ENCODE results near the gene PRSS2.

Gene PRSS2

DNA sequence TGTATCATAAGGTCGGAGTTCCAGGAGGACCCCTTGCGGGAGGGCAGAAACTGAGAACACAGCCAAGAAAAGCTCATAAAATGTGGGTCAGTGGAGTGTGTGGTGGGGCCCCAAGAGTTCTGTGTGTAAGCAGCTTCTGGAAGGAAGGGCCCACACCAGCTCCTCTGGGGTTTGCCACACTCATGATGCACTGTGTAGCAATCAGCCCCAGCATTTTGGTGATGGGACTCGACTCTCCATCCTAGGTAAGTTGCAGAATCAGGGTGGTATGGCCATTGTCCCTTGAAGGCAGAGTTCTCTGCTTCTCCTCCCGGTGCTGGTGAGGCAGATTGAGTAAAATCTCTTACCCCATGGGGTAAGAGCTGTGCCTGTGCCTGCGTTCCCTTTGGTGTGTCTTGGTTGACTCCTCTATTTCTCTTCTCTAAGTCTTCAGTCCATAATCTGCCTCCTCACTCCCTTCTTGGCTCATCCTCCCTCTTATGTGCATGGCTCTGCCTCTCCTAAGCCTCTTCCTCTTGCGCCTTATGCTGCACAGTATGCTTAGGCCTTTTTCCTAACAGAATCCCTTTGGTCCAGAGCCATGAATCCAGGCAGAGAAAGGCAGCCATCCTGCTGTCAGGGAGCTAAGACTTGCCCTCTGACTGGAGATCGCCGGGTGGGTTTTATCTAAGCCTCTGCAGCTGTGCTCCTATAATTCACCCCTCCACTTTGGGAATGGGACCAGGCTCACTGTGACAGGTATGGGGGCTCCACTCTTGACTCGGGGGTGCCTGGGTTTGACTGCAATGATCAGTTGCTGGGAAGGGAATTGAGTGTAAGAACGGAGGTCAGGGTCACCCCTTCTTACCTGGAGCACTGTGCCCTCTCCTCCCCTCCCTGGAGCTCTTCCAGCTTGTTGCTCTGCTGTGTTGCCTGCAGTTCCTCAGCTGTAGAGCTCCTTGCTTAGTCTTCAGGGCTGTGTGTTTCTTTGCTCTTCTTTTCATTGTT lies 17.8 kb downstream of the PRSS2 start:
- no peak for FAIRE-seq

DNA sequence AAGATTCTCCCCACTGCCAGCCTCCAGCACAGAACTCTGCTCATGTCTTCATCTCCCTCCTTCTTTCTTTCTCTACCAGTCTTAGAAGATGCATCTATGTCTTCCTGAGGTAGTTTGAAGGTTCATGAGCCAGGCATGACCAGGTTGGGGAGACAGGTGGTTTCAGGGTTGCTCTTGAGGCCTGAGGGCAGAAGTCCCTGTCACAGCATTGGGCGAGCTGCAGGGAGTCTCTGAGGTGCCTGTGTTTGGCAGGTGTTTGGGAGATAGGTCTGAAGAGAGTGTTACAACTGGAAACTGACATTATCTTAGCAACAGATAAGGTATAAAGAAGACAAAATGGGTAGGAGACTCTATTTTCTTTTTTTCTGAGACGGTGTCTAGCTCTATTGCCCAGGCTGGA lies 18.7 kb downstream of the PRSS2 start:
- FAIRE-seq = no peak

DNA sequence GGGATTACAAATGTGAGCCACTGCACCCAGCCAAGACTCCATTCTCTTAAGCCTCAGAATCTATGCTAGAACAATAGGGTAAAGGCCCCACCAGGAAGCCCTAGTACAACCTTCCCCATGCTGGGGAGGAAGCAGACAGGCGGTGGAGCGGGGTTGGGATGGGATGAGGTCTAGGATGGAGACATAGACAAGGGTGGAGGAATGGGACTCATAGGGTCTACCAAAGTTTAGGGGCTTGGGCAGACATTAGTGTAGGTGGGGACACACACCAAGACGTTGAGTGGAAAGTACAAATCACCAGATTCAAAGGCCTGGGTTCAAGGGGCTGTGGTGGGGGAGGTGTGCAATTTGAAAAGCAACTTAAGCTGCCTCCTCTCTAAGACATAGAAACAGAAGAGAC lies 19.3 kb downstream of the PRSS2 start:
- FAIRE-seq = no peak

DNA sequence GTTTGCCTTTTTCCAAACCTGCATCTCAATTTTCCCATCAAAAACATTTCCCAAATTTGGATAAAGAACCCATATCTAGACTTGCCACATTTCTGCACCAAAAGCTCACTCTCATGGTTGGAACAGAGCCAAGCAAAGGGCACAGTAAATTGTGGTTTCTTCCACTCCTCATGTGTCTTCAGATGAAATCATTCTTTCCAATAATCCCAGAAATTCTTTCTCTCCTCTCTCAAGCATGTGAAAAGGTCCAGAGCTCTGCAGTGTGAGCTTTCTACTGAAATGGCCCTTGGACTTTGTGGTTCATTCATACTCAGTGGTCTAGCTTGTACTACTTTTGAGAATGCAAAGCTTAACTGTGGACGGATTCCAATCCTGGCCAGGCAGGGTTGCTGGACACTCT lies 19.8 kb downstream of the PRSS2 start:
- no peak for FAIRE-seq

DNA sequence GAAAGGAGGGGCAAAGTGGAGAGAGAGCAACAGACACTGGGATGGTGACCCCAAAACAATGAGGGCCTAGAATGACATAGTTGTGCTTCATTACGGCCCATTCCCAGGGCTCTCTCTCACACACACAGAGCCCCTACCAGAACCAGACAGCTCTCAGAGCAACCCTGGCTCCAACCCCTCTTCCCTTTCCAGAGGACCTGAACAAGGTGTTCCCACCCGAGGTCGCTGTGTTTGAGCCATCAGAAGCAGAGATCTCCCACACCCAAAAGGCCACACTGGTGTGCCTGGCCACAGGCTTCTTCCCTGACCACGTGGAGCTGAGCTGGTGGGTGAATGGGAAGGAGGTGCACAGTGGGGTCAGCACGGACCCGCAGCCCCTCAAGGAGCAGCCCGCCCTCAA lies 20.7 kb downstream of the PRSS2 start:
- FAIRE-seq = no peak

DNA sequence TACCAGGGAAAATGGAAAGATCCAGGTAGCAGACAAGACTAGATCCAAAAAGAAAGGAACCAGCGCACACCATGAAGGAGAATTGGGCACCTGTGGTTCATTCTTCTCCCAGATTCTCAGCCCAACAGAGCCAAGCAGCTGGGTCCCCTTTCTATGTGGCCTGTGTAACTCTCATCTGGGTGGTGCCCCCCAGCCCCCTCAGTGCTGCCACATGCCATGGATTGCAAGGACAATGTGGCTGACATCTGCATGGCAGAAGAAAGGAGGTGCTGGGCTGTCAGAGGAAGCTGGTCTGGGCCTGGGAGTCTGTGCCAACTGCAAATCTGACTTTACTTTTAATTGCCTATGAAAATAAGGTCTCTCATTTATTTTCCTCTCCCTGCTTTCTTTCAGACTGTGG lies 21.4 kb downstream of the PRSS2 start:
- FAIRE-seq = no peak

DNA sequence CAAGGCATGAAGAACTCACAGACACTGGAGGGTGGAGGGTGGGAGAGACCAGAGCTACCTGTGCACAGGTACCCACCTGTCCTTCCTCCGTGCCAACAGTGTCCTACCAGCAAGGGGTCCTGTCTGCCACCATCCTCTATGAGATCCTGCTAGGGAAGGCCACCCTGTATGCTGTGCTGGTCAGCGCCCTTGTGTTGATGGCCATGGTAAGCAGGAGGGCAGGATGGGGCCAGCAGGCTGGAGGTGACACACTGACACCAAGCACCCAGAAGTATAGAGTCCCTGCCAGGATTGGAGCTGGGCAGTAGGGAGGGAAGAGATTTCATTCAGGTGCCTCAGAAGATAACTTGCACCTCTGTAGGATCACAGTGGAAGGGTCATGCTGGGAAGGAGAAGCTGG lies 21.8 kb downstream of the PRSS2 start:
- no peak for FAIRE-seq

DNA sequence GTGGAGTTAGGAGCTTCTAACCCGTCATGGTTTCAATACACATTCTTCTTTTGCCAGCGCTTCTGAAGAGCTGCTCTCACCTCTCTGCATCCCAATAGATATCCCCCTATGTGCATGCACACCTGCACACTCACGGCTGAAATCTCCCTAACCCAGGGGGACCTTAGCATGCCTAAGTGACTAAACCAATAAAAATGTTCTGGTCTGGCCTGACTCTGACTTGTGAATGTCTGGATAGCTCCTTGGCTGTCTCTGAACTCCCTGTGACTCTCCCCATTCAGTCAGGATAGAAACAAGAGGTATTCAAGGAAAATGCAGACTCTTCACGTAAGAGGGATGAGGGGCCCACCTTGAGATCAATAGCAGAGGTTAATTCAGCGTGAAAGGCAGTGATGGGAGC lies 22.4 kb downstream of the PRSS2 start:
- no peak for FAIRE-seq

DNA sequence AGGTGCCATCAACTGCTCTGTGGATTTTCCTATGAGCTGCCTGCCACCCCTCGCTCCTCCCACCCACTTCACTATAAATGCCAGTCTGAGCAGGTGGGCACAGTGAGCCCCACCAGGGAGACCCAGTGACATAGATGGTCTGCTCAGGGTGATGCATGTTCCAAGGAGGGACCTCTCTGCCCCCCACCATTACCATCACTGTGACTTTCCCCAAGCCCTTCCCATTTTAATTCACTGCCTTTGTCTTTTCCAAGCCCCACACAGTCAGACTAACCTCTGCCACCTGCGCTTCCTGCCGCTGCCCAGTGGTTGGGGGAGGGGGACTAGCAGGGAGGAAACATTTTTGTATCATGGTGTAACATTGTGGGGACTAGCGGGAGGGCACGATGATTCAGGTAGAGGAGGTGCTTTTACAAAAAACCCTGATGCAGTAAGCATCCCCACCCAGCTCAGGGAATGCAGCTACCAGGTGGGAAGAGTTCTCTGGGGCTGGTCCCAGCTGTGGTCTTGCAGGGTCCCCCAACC lies 24.6 kb downstream of the PRSS2 start:
- FAIRE-seq = no peak

DNA sequence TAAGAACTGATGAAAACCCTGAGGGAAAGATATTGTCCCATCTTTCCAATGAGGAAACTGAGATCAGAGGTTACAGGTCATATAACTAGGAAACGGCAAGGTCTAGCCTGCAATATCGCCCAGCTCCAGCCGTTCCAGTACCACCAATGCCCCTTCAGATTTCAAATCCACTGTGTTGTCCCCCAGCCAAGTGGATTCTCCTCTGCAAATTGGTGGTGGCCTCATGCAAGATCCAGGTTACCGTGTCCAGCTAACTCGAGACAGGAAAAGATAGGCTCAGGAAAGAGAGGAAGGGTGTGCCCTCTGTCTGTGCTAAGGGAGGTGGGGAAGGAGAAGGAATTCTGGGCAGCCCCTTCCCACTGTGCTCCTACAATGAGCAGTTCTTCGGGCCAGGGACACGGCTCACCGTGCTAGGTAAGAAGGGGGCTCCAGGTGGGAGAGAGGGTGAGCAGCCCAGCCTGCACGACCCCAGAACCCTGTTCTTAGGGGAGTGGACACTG lies 25.3 kb downstream of the PRSS2 start:
- no peak for FAIRE-seq

DNA sequence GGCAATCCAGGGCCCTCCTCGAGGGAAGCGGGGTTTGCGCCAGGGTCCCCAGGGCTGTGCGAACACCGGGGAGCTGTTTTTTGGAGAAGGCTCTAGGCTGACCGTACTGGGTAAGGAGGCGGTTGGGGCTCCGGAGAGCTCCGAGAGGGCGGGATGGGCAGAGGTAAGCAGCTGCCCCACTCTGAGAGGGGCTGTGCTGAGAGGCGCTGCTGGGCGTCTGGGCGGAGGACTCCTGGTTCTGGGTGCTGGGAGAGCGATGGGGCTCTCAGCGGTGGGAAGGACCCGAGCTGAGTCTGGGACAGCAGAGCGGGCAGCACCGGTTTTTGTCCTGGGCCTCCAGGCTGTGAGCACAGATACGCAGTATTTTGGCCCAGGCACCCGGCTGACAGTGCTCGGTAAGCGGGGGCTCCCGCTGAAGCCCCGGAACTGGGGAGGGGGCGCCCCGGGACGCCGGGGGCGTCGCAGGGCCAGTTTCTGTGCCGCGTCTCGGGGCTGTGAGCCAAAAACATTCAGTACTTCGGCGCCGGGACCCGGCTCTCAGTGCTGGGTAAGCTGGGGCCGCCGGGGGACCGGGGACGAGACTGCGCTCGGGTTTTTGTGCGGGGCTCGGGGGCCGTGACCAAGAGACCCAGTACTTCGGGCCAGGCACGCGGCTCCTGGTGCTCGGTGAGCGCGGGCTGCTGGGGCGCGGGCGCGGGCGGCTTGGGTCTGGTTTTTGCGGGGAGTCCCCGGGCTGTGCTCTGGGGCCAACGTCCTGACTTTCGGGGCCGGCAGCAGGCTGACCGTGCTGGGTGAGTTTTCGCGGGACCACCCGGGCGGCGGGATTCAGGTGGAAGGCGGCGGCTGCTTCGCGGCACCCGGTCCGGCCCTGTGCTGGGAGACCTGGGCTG lies 26.0 kb downstream of the PRSS2 start:
- no peak for FAIRE-seq

DNA sequence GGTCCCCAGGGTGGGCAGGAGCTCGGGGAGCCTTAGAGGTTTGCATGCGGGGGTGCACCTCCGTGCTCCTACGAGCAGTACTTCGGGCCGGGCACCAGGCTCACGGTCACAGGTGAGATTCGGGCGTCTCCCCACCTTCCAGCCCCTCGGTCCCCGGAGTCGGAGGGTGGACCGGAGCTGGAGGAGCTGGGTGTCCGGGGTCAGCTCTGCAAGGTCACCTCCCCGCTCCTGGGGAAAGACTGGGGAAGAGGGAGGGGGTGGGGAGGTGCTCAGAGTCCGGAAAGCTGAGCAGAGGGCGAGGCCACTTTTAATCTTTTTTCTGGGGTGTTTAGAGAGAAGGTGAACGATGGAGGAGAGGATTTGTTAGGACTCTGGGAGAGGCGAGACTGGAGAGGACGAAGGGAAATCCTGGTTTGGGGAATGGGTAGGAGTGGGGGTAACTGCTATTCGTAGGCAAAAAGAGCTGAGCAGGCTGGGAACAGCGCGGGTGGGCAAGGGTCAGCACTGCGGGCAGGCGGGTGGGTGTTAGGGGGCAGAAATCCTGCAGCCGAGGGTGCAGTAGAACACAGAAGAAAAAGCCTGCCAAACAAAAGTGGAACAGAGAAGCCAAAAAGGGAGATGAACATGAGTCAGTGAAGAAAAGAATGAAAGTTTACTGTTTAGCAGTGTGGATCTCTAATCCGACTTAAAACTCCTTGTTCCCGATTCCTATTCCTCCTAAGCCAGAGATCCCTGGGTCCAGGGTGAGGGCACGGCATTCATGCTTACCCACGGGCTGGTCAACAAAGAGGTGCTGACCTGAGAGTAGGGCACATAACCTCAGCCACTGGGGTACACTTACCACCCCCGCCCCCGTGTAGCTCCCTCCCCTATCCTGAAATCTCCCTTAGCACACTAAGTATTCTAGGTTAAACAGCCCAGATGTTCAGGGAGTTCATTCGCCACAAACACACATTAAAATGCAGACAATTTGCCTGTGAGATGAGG lies 26.9 kb downstream of the PRSS2 start:
- no peak for FAIRE-seq

DNA sequence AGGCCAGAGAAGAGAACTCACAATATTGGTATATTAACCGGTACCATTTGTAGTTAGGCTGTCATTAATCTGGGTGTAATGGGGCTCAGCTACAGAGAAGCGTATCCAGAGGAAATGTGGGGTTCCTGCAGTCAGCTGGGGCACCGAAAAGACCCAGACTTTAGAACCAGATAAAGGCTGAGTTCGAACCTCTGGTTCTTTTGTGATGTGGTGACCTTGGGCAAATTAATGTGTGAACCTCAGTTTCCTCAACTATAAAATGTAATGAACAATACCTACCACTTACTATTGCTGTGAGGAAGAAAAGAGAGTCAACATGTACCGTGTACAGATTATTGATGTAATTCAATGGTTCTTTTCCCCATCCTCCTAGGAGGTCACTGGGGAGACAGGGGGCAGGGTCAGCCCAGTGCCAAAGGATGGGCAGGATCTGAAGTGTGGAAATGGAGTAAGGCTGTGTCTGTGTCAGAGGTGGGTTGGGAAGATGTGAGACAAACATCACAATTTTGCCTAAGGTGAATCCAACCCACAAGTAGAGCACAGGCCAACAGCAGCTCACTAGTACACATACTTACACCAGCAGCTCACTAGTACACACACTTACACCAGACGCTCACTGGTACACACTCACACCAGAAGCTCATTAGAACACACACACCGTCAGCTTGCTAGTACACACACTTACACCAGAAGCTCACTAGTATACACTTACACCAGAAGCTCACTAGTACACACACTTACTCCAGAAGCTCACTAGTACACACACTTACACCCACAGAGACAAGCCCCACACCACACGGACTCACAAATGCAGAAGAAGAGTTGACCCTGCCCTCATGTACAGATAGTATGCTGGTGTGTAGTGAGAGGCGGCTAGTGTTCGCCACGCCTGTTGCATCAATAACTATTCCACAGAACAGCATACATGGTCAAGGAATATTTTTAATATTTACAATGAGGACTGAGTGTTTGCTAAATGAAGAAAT lies 28.0 kb downstream of the PRSS2 start:
- FAIRE-seq = no peak

DNA sequence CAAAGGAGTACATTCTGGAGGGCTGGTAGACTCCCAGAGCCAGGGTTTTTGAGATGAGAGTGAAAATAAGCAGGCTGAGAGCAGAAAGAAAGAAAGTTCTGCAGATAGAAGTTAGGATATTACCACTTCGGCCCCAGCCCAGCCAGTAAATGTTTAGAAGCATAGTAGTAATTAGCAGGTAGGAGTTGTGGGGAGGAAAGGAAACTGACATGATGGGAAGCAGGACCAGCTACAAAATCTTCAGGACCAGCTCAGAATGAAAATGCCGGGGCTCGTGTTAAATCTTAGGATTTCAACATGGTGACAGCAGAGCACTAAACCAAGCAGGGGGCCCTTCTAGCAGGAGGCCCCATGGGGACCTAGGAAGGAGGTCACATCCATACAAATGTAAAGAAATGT lies 28.7 kb downstream of the PRSS2 start:
- FAIRE-seq = no peak

DNA sequence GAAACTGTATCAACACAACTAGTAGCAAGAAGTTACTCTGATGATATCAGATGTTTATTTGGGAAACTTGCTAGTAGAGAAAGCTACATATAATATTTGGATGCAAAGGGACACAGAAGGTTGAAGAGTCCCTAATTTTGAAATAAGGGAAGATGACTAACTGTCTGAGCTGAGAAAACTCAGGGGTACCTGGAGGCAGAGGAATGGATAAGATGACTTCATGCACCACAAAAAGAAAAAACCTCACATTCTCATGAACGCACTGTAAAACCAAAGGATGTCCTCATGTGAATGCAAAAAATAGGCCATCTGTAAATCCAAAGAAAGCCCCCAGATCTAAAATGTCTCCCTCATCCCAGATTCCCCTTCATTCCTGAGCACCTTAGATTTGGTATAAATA lies 29.3 kb downstream of the PRSS2 start:
- FAIRE-seq = no peak

DNA sequence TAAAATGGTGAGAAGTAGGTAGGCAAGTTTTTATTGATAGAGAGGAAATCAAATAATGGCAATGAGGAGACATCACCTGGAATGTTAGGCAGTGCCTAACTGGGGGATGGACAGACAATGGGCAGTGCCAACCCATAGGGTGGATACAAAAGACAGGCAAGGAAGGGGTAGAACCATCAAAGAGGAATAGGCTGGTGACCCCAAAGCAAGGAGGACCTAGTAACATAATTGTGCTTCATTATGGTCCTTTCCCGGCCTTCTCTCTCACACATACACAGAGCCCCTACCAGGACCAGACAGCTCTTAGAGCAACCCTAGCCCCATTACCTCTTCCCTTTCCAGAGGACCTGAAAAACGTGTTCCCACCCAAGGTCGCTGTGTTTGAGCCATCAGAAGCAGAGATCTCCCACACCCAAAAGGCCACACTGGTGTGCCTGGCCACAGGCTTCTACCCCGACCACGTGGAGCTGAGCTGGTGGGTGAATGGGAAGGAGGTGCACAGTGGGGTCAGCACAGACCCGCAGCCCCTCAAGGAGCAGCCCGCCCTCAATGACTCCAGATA lies 30.0 kb downstream of the PRSS2 start:
- no peak for FAIRE-seq

DNA sequence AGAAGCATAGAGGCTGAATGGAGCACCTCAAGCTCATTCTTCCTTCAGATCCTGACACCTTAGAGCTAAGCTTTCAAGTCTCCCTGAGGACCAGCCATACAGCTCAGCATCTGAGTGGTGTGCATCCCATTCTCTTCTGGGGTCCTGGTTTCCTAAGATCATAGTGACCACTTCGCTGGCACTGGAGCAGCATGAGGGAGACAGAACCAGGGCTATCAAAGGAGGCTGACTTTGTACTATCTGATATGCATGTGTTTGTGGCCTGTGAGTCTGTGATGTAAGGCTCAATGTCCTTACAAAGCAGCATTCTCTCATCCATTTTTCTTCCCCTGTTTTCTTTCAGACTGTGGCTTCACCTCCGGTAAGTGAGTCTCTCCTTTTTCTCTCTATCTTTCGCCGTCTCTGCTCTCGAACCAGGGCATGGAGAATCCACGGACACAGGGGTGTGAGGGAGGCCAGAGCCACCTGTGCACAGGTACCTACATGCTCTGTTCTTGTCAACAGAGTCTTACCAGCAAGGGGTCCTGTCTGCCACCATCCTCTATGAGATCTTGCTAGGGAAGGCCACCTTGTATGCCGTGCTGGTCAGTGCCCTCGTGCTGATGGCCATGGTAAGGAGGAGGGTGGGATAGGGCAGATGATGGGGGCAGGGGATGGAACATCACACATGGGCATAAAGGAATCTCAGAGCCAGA lies 31.0 kb downstream of the PRSS2 start:
- FAIRE-seq = no peak

DNA sequence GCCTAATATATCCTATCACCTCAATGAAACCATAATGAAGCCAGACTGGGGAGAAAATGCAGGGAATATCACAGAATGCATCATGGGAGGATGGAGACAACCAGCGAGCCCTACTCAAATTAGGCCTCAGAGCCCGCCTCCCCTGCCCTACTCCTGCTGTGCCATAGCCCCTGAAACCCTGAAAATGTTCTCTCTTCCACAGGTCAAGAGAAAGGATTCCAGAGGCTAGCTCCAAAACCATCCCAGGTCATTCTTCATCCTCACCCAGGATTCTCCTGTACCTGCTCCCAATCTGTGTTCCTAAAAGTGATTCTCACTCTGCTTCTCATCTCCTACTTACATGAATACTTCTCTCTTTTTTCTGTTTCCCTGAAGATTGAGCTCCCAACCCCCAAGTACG lies 31.5 kb downstream of the PRSS2 start:
- no peak for FAIRE-seq

DNA sequence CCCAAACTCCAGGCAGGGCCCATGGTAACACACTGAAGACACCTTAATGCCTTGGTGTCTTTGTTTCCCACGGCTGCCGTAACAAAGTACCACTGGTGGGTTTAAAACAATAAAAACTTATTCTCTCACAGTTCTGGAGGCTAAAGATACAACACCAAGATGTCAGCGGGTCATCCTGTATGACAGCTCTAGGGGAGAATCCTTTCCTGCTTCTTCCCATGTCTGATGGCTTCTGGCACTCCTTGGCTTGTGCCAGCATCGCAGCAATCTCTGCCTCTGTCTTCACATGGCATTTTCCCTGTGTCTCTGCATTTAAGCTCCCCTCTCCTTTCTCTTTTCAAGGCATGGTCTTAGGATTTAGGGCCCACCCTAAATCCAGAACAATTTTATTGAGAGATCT lies 33.1 kb downstream of the PRSS2 start:
- no peak for FAIRE-seq

DNA sequence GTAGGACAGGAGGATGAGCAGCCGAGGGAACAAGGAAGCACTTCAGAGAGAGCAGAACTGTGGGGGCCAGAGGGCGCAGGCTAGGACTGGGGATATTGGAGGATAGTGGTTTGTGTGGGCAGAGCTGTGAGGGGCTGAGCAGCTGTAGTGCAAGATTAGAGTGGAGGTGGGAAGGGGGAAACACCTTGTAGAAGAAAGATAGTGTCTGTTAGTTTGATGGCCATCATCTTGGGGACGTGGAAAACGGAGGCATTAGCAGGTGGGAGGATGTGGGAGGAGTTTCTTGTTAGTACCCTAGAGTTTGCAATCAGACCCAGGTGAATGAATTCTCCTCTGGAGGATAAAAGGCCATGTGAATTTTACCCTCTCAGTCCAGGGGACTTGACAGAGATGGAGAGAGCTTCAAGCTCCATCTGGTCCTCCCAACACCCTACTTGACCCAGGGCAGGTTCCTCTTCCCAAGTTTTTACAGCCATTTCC lies 34.0 kb downstream of the PRSS2 start:
- FAIRE-seq = no peak

Data from A204.1 (cell line).